Raji (cell line): ENCODE results near the gene ZBTB20.

Source experiments
- POLR2A ChIP-seq: IDR thresholded peaks from 2 replicates; pipeline ENCODE4 v1.6.1; 2011; ENCODE audit warnings: low read depth, low read length, control low read depth; ENCODE audit not compliant: insufficient read depth

ZBTB20 gene

GRCh38 chr3:114446600-114446999 lies 700.5 kb downstream of the ZBTB20 start:
- TF ChIP-seq POLR2A, result no peak

DNA sequence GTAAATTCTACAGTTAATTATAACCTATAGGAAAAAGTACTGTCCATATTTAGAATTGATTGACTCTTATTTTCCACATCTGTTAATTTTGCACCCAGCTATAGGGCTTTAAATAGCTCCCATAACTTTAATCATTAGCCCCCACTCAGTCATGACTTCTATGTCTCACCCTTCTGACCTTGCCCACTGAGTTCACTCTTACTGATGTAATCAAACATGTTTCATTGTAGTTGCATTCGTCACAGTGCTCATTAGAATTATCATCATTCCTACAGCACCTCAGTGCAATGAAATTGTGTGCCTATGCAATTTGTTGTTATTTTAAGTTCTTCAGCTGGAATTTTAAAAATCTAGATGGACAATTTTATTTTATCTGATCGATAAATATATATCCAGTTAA lies 701.9 kb downstream of the ZBTB20 start:
- no peak for TF ChIP-seq POLR2A

DNA sequence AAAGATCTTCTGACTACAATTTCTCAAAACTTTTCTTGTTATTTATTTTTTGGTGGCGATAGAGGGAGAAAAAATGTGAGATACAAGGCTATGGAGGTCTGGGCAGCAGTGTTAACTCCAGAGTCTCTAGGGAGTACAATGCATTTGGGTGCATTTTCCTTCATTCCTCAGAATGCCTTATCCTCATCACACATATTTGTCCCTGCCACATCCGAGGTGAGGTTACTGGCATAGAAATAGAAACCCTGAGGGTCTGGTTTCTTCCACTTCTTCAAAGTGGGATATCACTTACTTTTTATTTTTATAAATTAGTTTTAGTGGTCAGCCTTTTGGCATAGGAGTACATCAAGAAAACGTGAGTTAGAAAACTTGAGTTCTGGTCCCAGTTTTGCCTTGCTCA lies 702.9 kb downstream of the ZBTB20 start:
- TF ChIP-seq POLR2A, result no peak

- TF ChIP-seq POLR2A, result no peak
Observed at GRCh38 chr3:114442246-114442645, 704.8 kb downstream of the ZBTB20 start.

GRCh38 chr3:114441386-114441785 lies 705.7 kb downstream of the ZBTB20 start:
- no peak for TF ChIP-seq POLR2A

- TF ChIP-seq POLR2A, result no peak
Observed at GRCh38 chr3:114440700-114441099, 706.4 kb downstream of the ZBTB20 start.

GRCh38 chr3:114439284-114439683 lies 707.8 kb downstream of the ZBTB20 start:
- no peak for TF ChIP-seq POLR2A

GRCh38 chr3:114437897-114438296 lies 709.2 kb downstream of the ZBTB20 start:
- TF ChIP-seq POLR2A, result no peak

GRCh38 chr3:114436182-114436581 lies 710.9 kb downstream of the ZBTB20 start:
- TF ChIP-seq POLR2A, result no peak

GRCh38 chr3:114435386-114436115 lies 711.5 kb downstream of the ZBTB20 start:
- TF ChIP-seq POLR2A, result no peak

DNA sequence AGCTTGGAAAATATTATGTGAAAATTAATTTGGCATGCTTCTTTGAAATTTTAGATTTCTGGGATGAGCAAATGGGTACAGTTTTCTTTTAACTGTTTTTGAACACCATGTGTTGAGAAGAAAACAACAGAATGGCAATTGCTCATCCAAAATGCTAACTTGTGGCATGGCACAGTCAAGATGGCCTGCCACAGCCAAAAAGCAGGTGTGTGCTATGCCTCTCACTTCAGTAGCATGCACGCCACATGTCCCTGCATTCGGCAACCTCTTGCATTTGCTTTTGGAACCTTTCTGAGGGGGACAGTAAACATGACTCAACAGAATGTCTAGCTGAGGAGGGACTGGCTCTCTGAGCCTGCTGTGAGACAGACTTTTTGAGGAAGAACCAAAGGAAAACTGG lies 714.8 kb downstream of the ZBTB20 start:
- TF ChIP-seq POLR2A, result no peak

DNA sequence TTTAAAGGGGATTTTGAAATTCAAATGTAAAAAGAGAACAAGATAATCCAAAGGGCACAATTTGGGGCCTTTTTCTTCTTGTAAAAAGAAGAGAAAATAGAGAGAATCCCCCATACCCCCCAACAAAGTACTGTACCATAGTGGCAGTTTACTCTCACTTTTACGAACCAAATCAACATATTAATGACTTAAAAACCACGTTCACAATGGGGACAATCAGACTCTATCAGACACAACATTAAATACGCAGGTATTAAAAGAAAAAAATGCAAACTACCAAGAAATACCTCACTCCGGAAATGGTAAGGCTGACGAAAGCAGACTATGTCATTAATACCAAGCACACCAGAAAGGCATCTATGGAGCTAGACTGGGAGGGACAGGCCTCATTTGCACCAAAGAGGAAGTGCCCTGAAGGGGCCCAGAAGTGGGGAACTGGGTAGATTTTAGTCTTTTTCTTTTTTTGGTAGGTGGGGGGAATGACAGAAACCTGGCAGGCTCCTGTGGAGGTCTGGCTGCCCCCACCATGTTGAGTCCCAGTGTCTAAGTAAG lies 719.0 kb downstream of the ZBTB20 start:
- TF ChIP-seq POLR2A, result no peak

GRCh38 chr3:114427285-114428043 lies 719.6 kb downstream of the ZBTB20 start:
- TF ChIP-seq POLR2A, result peak; percentile 21; the same call in 1 of the 2 replicates

DNA sequence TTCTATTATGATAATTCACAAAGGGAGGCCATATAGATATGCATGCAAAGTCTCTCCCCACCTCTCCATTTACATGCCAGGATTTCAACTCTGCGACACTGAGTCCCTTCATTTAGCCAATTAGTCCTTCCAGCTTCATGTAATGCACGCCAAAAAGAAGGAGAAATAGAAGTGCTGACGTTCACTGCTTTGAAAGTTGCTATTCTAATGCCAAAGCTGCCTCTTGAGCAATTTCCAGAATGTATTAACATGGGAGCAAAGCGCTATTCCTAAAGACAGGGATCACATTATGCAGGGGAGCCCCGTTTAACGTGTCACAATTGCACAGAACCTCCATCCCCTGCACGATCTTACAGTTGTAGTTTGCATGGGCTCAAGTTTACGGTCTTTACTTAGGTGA lies 722.8 kb downstream of the ZBTB20 start:
- no peak for TF ChIP-seq POLR2A

DNA sequence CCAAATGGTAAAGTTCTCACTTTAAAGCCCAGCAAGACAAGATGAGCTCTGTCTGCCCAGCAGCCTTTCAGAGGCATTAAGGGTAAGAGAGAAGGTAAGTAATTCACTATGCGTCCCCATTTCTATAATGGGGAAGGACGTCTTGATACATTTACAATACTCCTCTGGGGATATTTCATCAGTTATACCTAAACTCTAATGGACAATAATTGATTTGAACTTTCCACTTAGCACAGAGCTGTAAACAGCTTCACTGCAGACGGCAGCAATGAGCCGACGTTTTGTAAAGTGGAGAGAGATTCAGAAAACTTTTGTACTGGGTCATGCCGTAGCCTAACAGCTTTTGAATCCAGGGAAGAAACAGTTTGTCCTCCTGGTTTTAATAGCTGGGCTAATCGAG lies 725.9 kb downstream of the ZBTB20 start:
- no peak for TF ChIP-seq POLR2A

GRCh38 chr3:114420072-114420471 lies 727.0 kb downstream of the ZBTB20 start:
- no peak for TF ChIP-seq POLR2A
